HL-60 (cell line): Measurements from ENCODE around the gene KAT14.

Experiments
- DNase-seq, 2 experiments: peaks; one replicate each; pipeline ENCODE4 v3.0.0-alpha.2; 2010 to 2020; ENCODE audit warnings: low read depth in 1 of 2, low spot score in 1 of 2
- H3K27ac ChIP-seq: fragments of 250-450 bp; sonication (Bioruptor Pico); replicated peaks from 2 replicates; pipeline ENCODE4 v1.5.1; 2020; ENCODE audit warnings: mild to moderate bottlenecking, moderate library complexity
- H3K27me3 ChIP-seq: fragments of 250-450 bp; sonication (Bioruptor Pico); 2 replicates; pipeline ENCODE4 v1.5.1; 2021; ENCODE audit warnings: mild to moderate bottlenecking, moderate library complexity; ENCODE audit not compliant: insufficient read depth, poor library complexity, severe bottlenecking
- H3K4me3 ChIP-seq: replicated peaks from 2 replicates; pipeline ENCODE4 v1.5.1; 2011; ENCODE audit warnings: mild to moderate bottlenecking, control low read depth, low read length; ENCODE audit not compliant: insufficient read depth
- GABPA ChIP-seq: IDR thresholded peaks from 2 replicates; pipeline ENCODE4 v1.6.1; 2012; ENCODE audit warnings: low read depth
- POLR2AphosphoS5 ChIP-seq: IDR thresholded peaks from 2 replicates; pipeline ENCODE4 v1.6.1; 2012; ENCODE audit warnings: low read depth
- SPI1 ChIP-seq: IDR thresholded peaks from 2 replicates; pipeline ENCODE4 v1.6.1; 2012; ENCODE audit warnings: low read depth, mild to moderate bottlenecking, borderline replicate concordance
- TF ChIP-seq, protein P1 (sequence below): IDR thresholded peaks from one replicate; pipeline ENCODE4 v1.5.1; 2011; ENCODE audit warnings: low read length, control low read depth, inconsistent platforms; ENCODE audit not compliant: insufficient read depth
- TF ChIP-seq, protein P2 (sequence below): IDR thresholded peaks from 2 replicates; pipeline ENCODE4 v1.6.1; 2012; ENCODE audit warnings: low read depth; ENCODE audit not compliant: insufficient replicate concordance

Gene KAT14

DNA sequence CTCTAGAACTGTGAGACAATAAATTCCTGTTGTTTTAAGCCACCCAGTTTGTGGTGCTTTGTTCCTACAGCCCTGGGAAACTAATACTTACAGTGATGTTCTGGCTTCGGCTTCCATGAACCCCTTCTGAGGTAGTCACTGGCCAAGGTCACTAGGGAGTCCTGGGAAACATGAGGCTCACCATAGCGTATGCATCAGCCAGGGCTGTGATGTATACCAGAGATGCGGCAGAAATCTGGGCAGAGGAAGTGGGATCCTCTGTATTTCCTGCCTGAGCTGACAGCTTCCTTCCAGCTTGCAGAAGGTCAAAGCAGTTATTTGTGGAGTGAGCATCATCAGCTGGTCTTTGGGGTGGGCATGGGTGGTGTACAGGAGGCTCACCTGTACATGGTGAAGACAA is 27.9 kb downstream of the KAT14 start:
- TF ChIP-seq SPI1, result peak; percentile 40; the same call in 1 of the 2 replicates
- no peak for TF ChIP-seq GABPA
- TF ChIP-seq POLR2AphosphoS5, result no peak
- TF ChIP-seq, protein P1, sequence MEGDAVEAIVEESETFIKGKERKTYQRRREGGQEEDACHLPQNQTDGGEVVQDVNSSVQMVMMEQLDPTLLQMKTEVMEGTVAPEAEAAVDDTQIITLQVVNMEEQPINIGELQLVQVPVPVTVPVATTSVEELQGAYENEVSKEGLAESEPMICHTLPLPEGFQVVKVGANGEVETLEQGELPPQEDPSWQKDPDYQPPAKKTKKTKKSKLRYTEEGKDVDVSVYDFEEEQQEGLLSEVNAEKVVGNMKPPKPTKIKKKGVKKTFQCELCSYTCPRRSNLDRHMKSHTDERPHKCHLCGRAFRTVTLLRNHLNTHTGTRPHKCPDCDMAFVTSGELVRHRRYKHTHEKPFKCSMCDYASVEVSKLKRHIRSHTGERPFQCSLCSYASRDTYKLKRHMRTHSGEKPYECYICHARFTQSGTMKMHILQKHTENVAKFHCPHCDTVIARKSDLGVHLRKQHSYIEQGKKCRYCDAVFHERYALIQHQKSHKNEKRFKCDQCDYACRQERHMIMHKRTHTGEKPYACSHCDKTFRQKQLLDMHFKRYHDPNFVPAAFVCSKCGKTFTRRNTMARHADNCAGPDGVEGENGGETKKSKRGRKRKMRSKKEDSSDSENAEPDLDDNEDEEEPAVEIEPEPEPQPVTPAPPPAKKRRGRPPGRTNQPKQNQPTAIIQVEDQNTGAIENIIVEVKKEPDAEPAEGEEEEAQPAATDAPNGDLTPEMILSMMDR, result no peak
- TF ChIP-seq, protein P2, sequence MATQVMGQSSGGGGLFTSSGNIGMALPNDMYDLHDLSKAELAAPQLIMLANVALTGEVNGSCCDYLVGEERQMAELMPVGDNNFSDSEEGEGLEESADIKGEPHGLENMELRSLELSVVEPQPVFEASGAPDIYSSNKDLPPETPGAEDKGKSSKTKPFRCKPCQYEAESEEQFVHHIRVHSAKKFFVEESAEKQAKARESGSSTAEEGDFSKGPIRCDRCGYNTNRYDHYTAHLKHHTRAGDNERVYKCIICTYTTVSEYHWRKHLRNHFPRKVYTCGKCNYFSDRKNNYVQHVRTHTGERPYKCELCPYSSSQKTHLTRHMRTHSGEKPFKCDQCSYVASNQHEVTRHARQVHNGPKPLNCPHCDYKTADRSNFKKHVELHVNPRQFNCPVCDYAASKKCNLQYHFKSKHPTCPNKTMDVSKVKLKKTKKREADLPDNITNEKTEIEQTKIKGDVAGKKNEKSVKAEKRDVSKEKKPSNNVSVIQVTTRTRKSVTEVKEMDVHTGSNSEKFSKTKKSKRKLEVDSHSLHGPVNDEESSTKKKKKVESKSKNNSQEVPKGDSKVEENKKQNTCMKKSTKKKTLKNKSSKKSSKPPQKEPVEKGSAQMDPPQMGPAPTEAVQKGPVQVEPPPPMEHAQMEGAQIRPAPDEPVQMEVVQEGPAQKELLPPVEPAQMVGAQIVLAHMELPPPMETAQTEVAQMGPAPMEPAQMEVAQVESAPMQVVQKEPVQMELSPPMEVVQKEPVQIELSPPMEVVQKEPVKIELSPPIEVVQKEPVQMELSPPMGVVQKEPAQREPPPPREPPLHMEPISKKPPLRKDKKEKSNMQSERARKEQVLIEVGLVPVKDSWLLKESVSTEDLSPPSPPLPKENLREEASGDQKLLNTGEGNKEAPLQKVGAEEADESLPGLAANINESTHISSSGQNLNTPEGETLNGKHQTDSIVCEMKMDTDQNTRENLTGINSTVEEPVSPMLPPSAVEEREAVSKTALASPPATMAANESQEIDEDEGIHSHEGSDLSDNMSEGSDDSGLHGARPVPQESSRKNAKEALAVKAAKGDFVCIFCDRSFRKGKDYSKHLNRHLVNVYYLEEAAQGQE, result no peak
- Histone ChIP-seq H3K27me3 (no peaks in the 10 kb centered on the region), H3K27ac (no peak overlapping the region), H3K4me3 (no peak overlapping the region)
- no peak for DNase-seq

DNA sequence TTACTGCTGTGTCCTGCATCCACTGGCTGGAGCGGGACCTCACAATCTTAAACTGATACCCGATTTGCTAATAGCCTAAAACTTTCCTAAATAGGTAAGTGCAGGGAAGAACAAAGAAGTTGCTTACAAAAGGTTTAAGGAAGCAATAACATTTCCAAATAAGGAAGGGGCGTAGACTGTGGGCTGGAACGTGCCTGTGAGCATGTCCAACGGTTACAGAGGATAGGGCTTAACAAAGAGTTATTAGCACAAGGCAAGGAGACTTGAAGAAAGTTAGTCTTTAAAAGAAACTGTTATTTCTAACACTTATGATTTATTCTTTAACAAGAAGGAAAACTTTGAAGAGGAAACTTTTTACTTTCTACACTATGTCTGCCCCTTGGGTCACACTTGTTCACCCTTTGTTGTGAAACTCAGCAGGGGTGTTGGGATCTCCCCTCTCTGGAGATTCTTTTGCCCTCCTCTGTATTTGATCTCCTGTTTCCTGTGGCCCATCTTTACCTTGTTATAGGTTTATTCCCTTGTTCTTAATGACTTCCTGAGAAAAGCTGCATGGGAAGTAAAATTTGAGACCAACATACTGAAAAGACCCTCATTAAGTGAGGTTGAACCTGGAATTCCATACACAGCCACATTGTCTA is 28.7 kb downstream of the KAT14 start:
- Histone ChIP-seq H3K27me3 (no peaks in the 10 kb centered on the region), H3K27ac (0 out of 2 replicates have a peak overlapping the region, but pooled peaks have one; percentile 3), H3K4me3 (no peak overlapping the region)
- no peak for TF ChIP-seq GABPA
- TF ChIP-seq, protein P2, result no peak
- TF ChIP-seq, protein P1, result no peak
- no peak for TF ChIP-seq SPI1
- no peak for TF ChIP-seq POLR2AphosphoS5
- peak in 1 of 2 experiments; percentile 54 for DNase-seq

DNA sequence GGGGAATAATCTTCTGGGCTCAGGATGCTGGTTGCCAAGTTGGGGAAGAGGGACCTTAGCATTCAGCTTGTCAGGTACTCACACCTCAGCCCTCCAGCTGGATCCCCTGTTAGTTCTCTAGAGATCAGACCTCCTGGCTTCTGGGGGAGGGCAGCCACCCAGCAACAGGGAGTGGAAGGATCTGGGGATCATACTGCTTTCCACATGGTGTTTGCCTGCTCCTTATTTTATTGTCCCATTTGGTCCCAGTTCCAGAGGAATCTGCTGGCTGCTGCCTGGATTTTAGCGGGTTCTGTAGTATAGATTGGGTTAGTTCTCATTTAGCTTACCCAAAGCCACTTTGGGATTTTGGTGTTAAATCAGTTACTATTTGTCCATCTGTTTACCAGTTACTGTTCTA is 29.3 kb downstream of the KAT14 start:
- H3K27ac ChIP-seq, result no peak overlapping the region
- H3K4me3 ChIP-seq, result no peak overlapping the region
- no peaks in the 10 kb centered on the region for H3K27me3 ChIP-seq
- no peak for DNase-seq
- TF ChIP-seq GABPA, result no peak
- TF ChIP-seq POLR2AphosphoS5, result no peak
- TF ChIP-seq, protein P2, result no peak
- TF ChIP-seq, protein P1, result no peak
- no peak for TF ChIP-seq SPI1
